ENCODE measurements around the gene SFT2D3. TPM values are rescaled to one million over a fixed set of nuclear protein-coding genes. Genes with fewer than 3 reads are reported as not detected.

SFT2D3 gene
- total RNA-seq, 1 experiment from 2014 or later: 4.7 TPM

GRCh38 chr2:127670957-127671290 lies 30.4 kb upstream of the SFT2D3 start:
- Histone ChIP-seq H3K18ac (ENCODE audit: insufficient read length, low read depth, low read length) (no peak overlapping the region), H4K91ac (ENCODE audit: insufficient read length, low read depth, low read length) (no peak overlapping the region), H2BK12ac (ENCODE audit: insufficient read length, low read depth, low read length) (no peak overlapping the region), H3K23ac (ENCODE audit: insufficient read length, low read depth, low read length) (no peak overlapping the region), H2BK20ac (ENCODE audit: low read depth, low read length, poor library complexity, severe bottlenecking) (no peak overlapping the region), H3K9ac (ENCODE audit: extremely low read depth, insufficient read length, low read length) (no peak overlapping the region), H2BK120ac (ENCODE audit: low read depth, low read length, poor library complexity, severe bottlenecking) (no peak overlapping the region), H3K79me2 (ENCODE audit: insufficient read depth, low read length) (no peaks in the 10 kb centered on the region), H3K23me2 (ENCODE audit: insufficient read length, low read depth, low read length, poor library complexity, severe bottlenecking) (peaks cover 4% of the 10 kb centered on the region), H3K27me3 (ENCODE audit: insufficient read depth, low read length) (peaks cover 7% of the 10 kb centered on the region), H2BK5ac (ENCODE audit: insufficient read length, low read length) (no peak overlapping the region), H3K4me2 (ENCODE audit: insufficient read depth, insufficient read length, low read length) (no peak overlapping the region), H4K20me1 (ENCODE audit: control insufficient read depth, insufficient read depth, insufficient read length) (no peaks in the 10 kb centered on the region), H2AK5ac (ENCODE audit: insufficient read length, low read length) (no peak overlapping the region), H3K14ac (ENCODE audit: insufficient read depth, low read length) (no peak overlapping the region), H3K79me1 (ENCODE audit: insufficient read depth, low read depth, low read length, poor library complexity, severe bottlenecking) (no peaks in the 10 kb centered on the region), H3K27ac (ENCODE audit: insufficient read length, low read depth, low read length) (no peak overlapping the region), H4K8ac (replicated peaks; ENCODE audit: insufficient read length, low read depth, low read length) (no peak overlapping the region), H3T11ph (ENCODE audit: low read length) (no peak overlapping the region), H3K9me3 (ENCODE audit: control insufficient read depth, low read depth, low read length) (no peaks in the 10 kb centered on the region), H3K4ac (ENCODE audit: low read depth, low read length) (no peak overlapping the region), H2BK15ac (ENCODE audit: low read depth, low read length) (no peak overlapping the region), H3K56ac (ENCODE audit: insufficient read length, low read depth, low read length) (no peak overlapping the region), H3K4me1 (ENCODE audit: insufficient read depth, low read length) (no peaks in the 10 kb centered on the region), H4K5ac (ENCODE audit: insufficient read length, low read depth, low read length) (no peak overlapping the region), H2AFZ (ENCODE audit: low read length) (no peak overlapping the region)
- H3K36me3 Mint-ChIP-seq (ENCODE audit: insufficient read depth in 1 of 3, low read depth in 3 of 3): no peaks in the 10 kb centered on the region; a peak in 1 of 7 replicates
- no peak for DNase-seq
- H3K4me3 Mint-ChIP-seq: no peak overlapping the region
- peak overlapping the region in 1 of 3 experiments; percentile 31; a peak in 1 of 7 replicates for H3K27ac Mint-ChIP-seq
- TF ChIP-seq, protein P1, sequence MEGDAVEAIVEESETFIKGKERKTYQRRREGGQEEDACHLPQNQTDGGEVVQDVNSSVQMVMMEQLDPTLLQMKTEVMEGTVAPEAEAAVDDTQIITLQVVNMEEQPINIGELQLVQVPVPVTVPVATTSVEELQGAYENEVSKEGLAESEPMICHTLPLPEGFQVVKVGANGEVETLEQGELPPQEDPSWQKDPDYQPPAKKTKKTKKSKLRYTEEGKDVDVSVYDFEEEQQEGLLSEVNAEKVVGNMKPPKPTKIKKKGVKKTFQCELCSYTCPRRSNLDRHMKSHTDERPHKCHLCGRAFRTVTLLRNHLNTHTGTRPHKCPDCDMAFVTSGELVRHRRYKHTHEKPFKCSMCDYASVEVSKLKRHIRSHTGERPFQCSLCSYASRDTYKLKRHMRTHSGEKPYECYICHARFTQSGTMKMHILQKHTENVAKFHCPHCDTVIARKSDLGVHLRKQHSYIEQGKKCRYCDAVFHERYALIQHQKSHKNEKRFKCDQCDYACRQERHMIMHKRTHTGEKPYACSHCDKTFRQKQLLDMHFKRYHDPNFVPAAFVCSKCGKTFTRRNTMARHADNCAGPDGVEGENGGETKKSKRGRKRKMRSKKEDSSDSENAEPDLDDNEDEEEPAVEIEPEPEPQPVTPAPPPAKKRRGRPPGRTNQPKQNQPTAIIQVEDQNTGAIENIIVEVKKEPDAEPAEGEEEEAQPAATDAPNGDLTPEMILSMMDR (conservative IDR thresholded peaks at IDR 0.05): no peak
- WGBS (ENCODE audit: extremely low coverage, insufficient read length, low lambda C conversion rate): no CpG with 5 or more reads among the region's 5 CpGs
- H3K4me1 Mint-ChIP-seq: peaks cover 4 to 7% of the 10 kb centered on the region in 2 experiments; a peak in 3 of 4 replicates
- H3K27me3 Mint-ChIP-seq (ENCODE audit: low read depth): peaks cover 75% of the 10 kb centered on the region
- no peaks in the 10 kb centered on the region for H3K9me3 Mint-ChIP-seq

Data from H9 (cell line).